ENCODE data around the gene PGLYRP4. TPM values are rescaled to one million over a fixed set of nuclear protein-coding genes. Genes with fewer than 3 reads are reported as not detected.

The PGLYRP4 gene
- total RNA-seq, result not detected
- long read RNA-seq, result 0 reads

DNA sequence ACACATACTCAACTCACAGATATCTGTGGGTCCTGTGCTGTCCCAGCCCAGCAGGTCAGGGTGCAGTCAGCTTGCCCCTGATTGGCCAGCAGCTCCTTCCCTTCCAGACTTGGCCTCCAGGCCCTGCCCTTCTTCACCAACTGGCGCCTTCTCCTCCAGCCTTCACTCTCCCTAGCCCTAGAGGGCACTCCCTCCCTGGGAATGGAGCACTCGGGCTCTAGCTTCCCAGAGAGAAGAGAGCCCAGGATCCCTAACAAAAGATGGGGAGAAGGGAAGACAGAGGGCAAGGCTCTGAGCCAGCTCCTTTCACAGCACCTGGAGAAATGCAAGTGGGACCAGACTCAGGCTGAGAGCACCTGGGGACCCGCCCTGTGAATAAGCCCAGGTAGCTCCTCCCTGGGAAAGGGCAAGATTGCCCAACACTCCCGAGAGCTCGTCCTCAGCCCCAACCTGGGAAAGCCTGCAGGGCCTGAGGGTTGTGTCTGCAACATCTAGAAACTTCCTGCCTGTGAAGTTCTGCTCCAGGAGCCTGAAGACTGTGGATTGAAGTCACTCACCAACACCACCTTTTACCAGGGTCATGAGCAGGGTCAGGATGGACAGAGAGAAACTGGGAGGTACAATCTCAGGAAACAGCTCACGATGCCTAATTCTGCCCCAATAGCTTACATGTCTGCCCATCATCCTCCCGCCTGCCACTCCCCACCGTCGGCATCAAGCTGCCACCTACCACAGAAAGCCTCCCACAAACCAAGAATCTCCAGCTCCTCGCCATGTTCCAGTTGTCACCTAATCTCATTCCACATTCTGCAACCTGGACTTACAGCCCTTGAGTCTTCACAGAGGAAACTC is at the start of gene PGLYRP4:
Gene PGLYRP4, minus strand, starts transcription at position 331 of the 852 bp plus-strand sequence. CDS start 909 bp downstream, outside the sequence.
- intact Hi-C loops (cut with DNase I), result no loop called here
- DNase-seq (ENCODE audit: low spot score), result no peak

- intact Hi-C loops (cut with DNase I), result loop anchor here (5.0 kb wide), 1 partner anchor 99 kb away; no protein-coding TSS in a partner anchor
- no peak for DNase-seq (ENCODE audit: low spot score)
Measured at GRCh38 chr1:153397924-153398651, 49.4 kb upstream of the PGLYRP4 start.

- intact Hi-C loops (cut with DNase I), result loop anchor here (5.0 kb wide), 1 partner anchor 100 kb away; no protein-coding TSS in a partner anchor
- no peak for DNase-seq (ENCODE audit: low spot score)
Measured at GRCh38 chr1:153397051-153397923, 48.6 kb upstream of the PGLYRP4 start.

- intact Hi-C loops (cut with DNase I), result loop anchor here (5.0 kb wide), 1 partner anchor 101 kb away; no protein-coding TSS in a partner anchor
- no peak for DNase-seq (ENCODE audit: low spot score)
Measured at GRCh38 chr1:153396461-153396860, 47.8 kb upstream of the PGLYRP4 start.

DNA sequence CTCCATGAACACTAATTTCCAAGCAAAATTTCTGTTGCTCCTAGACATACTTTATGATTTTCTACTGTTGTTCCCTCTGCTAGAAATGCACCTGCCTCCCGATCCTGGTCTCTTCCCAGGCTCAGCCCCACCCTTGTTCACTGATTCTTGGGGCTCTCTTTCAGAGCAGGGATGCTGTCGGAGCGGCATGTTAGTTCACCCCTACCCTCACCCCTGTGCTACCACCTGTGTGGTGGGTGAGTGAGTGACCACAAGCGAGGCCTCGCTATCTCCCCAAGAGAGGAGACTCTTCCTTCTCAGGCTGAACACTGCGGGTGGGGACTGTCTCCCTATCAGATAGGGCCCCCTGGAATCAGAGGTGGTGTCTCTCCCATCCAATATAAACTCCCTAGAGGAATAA is 47.1 kb upstream of the PGLYRP4 start:
- intact Hi-C loops (cut with DNase I), result loop anchor here (5.0 kb wide), 1 partner anchor 102 kb away; no protein-coding TSS in a partner anchor
- no peak for DNase-seq (ENCODE audit: low spot score)

GRCh38 chr1:153395136-153395685 is 46.6 kb upstream of the PGLYRP4 start:
- no peak for DNase-seq (ENCODE audit: low spot score)
- intact Hi-C loops (cut with DNase I), result loop anchor here (5.0 kb wide), 1 partner anchor 102 kb away; no protein-coding TSS in a partner anchor

DNA sequence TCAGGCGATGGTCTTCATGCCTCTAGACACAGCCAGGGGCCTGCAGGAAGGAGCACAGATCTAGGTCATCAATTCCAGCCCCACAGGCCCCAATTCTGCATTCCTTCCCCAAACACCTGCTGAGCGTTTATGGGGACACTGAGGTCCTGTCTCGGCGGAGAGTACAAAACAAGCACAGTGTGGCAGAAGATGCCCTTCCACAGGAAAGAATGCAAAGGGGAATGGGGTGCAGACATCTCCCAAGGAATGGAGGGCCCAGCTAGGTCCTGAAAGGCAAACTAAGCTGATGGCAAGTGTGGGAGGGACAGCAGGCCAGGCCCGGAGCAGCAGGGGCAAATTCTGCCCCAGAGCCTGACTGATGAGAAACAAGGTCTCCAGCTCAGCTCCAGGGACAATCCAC is 45.8 kb upstream of the PGLYRP4 start:
- DNase-seq (ENCODE audit: low spot score), result no peak
- intact Hi-C loops (cut with DNase I), result no loop called here

- DNase-seq (ENCODE audit: low spot score), result peak; percentile 90
- intact Hi-C loops (cut with DNase I), result no loop called here
Measured at GRCh38 chr1:153393926-153394325, 45.3 kb upstream of the PGLYRP4 start.

DNA sequence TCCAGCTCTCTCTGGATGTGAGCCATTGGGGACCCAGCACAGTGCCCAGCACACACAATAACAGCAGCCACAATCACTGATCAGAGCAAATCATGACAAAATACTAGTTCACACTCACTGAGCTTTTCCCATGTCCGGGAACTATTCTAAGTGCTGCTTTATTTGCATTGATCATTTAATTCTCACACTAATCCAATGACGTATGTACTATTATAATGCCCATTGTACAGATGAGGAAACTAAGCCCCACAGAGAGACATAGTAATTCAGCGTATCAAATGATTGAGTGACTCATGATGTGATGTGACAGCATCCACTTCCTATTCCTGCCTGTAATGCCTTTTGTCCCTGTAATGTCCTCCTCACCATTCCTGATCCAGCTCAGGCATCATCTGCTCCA is 44.2 kb upstream of the PGLYRP4 start:
- DNase-seq (ENCODE audit: low spot score), result no peak
- intact Hi-C loops (cut with DNase I), result no loop called here

DNA sequence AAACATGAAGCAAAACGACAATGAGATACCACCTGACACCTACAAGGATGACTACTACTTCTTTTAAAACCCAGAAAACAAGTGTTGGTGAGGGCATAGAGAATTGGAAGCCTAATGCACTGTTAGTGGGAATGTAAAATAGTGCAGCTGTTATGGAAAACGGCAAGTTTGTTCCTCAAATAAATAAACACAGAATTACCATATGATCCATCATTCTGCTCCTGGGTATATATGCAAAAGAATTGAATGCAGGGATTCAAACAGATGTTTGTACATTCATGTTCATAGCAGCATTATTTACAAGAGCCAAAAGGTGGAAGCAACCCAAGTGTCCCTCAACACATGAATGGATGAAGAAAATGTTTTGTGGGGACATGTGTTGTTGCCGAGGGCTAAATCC is 43.6 kb upstream of the PGLYRP4 start:
- intact Hi-C loops (cut with DNase I), result no loop called here
- no peak for DNase-seq (ENCODE audit: low spot score)

DNA sequence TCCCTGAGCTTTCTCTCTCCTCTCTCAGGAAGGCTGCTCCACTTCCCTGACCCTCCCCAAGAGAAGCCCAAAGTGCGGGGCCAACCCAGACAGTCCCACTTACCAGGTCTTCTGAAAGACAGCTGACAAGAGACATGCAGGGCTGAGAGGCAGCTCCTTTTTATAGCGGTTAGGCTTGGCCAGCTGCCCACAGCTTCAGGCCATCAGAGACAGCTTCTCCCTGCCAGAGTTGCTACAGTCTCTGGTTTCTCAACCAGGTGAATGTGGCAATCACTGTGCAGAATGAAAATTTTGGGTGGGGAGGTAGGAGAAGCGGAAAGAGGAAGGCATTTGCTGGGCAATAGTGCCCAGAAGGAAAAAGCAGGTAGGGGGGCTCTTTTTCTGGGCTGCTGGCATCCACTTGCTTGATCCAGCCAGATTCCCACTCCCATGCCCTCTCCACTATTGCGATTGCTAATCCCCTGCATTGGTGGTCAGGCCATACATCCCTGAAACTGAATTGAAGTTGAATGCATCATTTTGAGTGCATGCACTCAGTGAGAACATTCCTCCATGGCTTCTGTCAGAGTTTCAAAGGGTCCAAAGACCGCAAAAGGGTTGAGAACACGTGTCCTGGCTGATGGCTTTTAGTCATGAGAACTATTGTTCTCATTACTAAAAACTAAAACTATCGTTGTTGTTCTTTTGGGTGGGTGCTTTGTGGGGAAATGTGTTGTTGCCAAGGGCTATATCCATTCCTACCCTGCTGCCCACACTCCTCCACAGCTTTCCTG is 42.5 kb upstream of the PGLYRP4 start, which contains the start of gene S100A8:
Gene S100A8, minus strand, starts transcription at position 136 of the 773 bp plus-strand sequence. CDS start 538 bp downstream, outside the sequence.
- intact Hi-C loops (cut with DNase I), result no loop called here
- DNase-seq (ENCODE audit: low spot score), result peak; percentile 94

DNA sequence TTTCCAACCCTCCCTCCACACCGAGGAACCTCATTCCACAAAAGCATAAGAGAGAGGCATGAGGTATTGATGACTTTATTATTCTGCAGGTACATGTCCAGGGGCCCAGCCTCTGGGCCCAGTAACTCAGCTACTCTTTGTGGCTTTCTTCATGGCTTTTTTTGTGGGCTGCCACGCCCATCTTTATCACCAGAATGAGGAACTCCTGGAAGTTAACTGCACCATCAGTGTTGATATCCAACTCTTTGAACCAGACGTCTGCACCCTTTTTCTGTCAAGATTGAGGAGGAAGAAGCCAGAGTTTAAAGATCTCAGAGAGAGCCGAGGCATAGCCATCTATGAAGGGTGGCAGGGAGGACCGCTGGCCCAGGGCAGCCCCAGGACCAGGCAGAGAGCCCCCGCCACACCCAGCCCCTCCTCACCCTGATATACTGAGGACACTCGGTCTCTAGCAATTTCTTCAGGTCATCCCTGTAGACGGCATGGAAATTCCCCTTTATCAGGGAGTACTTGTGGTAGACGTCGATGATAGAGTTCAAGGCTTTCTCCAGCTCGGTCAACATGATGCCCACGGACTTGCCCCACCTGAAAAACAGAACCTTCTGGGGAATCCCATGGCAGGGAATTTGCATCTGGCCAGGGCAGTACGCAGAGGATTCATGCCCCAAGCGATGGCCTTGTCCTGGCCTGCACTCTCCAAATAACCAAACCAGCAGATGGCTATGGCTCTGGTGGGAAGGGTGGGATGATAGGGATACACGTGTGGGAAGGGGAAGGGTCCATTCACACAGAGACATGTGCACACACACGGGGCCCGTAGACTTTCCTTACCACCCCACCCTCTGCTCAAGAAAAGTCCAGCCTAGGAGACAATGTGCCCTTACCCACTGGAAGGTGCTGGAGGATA is 41.6 kb upstream of the PGLYRP4 start:
- DNase-seq (ENCODE audit: low spot score), result no peak
- intact Hi-C loops (cut with DNase I), result no loop called here

- DNase-seq (ENCODE audit: low spot score), result no peak
- intact Hi-C loops (cut with DNase I), result no loop called here
Measured at GRCh38 chr1:153389401-153389800, 40.8 kb upstream of the PGLYRP4 start.

- no peak for DNase-seq (ENCODE audit: low spot score)
- intact Hi-C loops (cut with DNase I), result no loop called here
Measured at GRCh38 chr1:153387785-153388184, 39.1 kb upstream of the PGLYRP4 start.

- no peak for DNase-seq (ENCODE audit: low spot score)
- intact Hi-C loops (cut with DNase I), result no loop called here
Measured at GRCh38 chr1:153387001-153387400, 38.4 kb upstream of the PGLYRP4 start.

GRCh38 chr1:153386500-153386901 is 37.9 kb upstream of the PGLYRP4 start:
- DNase-seq (ENCODE audit: low spot score), result peak; percentile 82
- intact Hi-C loops (cut with DNase I), result no loop called here

- DNase-seq (ENCODE audit: low spot score), result no peak
- intact Hi-C loops (cut with DNase I), result no loop called here
Measured at GRCh38 chr1:153384958-153385580, 36.4 kb upstream of the PGLYRP4 start.

Data from cardiac septum (tissue), 1 donor.